ENCODE results near the gene PTPN14.

- TF ChIP-seq PBX3 (CRISPR knock-in tag; IDR thresholded peaks at IDR 0.05), result no peak
- TF ChIP-seq, protein P1, sequence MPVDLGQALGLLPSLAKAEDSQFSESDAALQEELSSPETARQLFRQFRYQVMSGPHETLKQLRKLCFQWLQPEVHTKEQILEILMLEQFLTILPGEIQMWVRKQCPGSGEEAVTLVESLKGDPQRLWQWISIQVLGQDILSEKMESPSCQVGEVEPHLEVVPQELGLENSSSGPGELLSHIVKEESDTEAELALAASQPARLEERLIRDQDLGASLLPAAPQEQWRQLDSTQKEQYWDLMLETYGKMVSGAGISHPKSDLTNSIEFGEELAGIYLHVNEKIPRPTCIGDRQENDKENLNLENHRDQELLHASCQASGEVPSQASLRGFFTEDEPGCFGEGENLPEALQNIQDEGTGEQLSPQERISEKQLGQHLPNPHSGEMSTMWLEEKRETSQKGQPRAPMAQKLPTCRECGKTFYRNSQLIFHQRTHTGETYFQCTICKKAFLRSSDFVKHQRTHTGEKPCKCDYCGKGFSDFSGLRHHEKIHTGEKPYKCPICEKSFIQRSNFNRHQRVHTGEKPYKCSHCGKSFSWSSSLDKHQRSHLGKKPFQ (tag by site-specific recombination; IDR thresholded peaks at IDR 0.05), result no peak
These were observed 187.0 kb downstream of the PTPN14 start for GRCh38 chr1:214364386-214364785.

Data from HEK293 (cell line).